ENCODE results near the gene ANO9.
"Not testable (repeated sequence)": the region's sequence is repeated elsewhere in the genome, so short reads cannot be mapped to it uniquely, and the experiment has no call there.

Gene ANO9

GRCh38 chr11:434999-435740 lies 6.6 kb downstream of the ANO9 start:
- not testable (repeated sequence) for H3K9me3 Mint-ChIP-seq, H3K27ac Mint-ChIP-seq

DNA sequence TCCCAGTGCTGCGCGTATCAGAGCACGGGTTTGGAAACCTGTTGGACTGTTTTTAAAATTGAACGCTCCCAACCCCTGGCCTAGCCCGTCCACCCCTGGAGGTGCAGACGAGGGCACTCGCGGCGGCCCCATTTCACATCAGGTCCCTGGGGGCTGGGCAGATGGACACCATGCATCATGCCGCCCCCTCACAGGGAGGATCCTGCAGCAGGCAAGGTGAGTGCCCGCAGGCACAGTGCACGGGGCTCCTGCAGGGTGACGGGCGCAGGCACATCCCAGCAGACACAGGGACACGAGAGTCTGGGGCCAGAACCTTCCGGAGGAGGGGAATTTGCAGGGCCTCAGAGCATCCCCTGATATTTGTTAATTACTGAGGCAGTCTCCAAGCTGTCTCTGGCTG lies 7.3 kb downstream of the ANO9 start:
- Mint-ChIP-seq H3K4me1 (peaks cover 16% of the 10 kb centered on the region), H3K27ac (no peak overlapping the region), H3K27me3 (no peaks in the 10 kb centered on the region), H3K4me3 (no peak overlapping the region), H3K9me3 (no peaks in the 10 kb centered on the region), H3K36me3 (no peaks in the 10 kb centered on the region)

More at GRCh38 chr11:434999-435740, 6.6 kb downstream of the ANO9 start:
- not testable (repeated sequence) for H3K36me3 Mint-ChIP-seq, H3K4me3 Mint-ChIP-seq, H3K27me3 Mint-ChIP-seq
- H3K4me1 Mint-ChIP-seq = peaks cover 23% of the 10 kb centered on the region

DNA sequence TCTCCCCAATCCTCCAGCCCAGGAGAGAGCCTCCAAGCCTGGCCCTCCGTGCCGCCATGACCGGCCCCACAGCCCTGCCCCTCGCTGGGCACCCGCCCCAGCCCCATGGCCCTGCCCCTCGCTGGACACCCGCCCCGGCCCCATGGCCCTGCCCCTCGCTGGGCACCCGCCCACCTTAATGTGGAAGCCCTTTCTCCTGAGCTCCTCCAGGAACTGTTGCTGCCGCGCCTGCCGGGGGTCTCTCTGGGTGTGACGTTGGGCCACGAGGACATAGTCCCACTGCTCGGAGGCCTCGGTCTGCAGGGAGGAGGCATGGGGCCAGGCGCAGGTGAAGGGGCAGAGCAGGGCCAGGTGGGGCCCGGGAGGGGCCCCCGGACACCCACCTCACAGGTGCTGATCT lies 8.2 kb downstream of the ANO9 start:
- Mint-ChIP-seq H3K27ac (no peak overlapping the region), H3K4me3 (no peak overlapping the region), H3K4me1 (peaks cover 10% of the 10 kb centered on the region)

DNA sequence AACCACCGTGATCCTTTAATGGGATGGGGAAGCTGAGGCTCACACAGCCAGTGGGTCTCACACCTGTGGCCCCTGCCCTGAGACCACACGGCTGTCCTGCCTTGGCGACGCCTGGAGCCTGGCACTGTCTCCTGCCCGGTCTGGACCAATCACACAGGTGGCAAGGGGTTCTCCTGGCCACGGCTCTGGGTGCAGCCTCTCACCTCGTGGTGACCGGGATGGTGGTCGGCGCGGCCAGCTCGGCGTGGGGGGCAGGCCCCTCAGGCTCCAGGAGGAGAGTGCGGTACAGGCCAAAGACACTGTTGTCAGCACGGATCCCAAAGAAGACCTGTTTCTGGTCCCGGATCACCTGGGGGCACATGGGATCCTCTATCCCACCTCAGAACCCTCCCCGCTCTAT lies 8.7 kb downstream of the ANO9 start:
- no peaks in the 10 kb centered on the region for H3K27me3 Mint-ChIP-seq
- H3K27ac Mint-ChIP-seq = no peak overlapping the region
- no peak overlapping the region for H3K4me3 Mint-ChIP-seq
- H3K4me1 Mint-ChIP-seq = peaks cover 8% of the 10 kb centered on the region
- no peaks in the 10 kb centered on the region for H3K9me3 Mint-ChIP-seq
- no peaks in the 10 kb centered on the region for H3K36me3 Mint-ChIP-seq

More for the DNA sequence above, 8.2 kb downstream of the ANO9 start:
- Mint-ChIP-seq H3K27me3 (no peaks in the 10 kb centered on the region), H3K36me3 (no peaks in the 10 kb centered on the region), H3K9me3 (no peaks in the 10 kb centered on the region)

- Mint-ChIP-seq H3K4me3 (no peak overlapping the region), H3K27me3 (no peaks in the 10 kb centered on the region), H3K4me1 (peaks cover 8% of the 10 kb centered on the region), H3K27ac (no peak overlapping the region), H3K9me3 (no peaks in the 10 kb centered on the region), H3K36me3 (no peaks in the 10 kb centered on the region)
Measured at GRCh38 chr11:432501-433100, 9.2 kb downstream of the ANO9 start.

- no peaks in the 10 kb centered on the region for H3K9me3 Mint-ChIP-seq
- H3K27ac Mint-ChIP-seq = no peak overlapping the region
- H3K4me1 Mint-ChIP-seq = peaks cover 3% of the 10 kb centered on the region
- no peaks in the 10 kb centered on the region for H3K36me3 Mint-ChIP-seq
- H3K4me3 Mint-ChIP-seq = no peak overlapping the region
- H3K27me3 Mint-ChIP-seq = no peaks in the 10 kb centered on the region
Measured at GRCh38 chr11:431921-432320, 9.9 kb downstream of the ANO9 start.

DNA sequence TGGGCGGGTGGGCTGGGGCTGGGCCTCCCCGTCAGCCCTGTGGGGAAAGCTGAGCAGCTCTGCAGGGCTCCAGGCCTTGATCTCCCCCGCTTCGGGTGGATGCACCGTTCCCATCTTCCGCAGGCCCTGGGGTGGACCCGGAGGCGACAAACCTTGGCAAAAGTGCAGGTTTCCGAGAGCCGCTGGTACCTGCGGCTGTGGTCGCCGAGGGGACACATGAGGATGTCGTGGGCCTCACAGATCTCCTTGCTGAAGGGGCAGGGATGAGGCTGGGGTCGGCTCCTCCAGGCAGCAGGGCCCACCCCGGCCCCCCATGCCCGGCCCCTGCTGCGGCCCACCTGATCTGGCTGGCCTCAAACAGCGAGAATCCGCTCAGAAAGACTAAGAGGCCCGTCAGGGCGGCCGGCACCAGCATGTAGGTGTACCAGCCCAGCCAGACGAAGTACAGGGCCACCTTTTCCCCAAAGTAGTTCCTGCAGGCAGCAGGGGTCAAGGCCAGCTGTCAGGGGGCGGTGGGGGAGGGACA lies 11.8 kb downstream of the ANO9 start:
- Mint-ChIP-seq H3K4me3 (no peak overlapping the region), H3K27me3 (no peaks in the 10 kb centered on the region), H3K36me3 (peaks cover 4% of the 10 kb centered on the region), H3K9me3 (no peaks in the 10 kb centered on the region), H3K4me1 (no peaks in the 10 kb centered on the region), H3K27ac (no peak overlapping the region)

GRCh38 chr11:429391-429790 lies 12.4 kb downstream of the ANO9 start:
- Mint-ChIP-seq H3K27ac (no peak overlapping the region), H3K36me3 (peaks cover 4% of the 10 kb centered on the region), H3K4me1 (no peaks in the 10 kb centered on the region), H3K9me3 (no peaks in the 10 kb centered on the region), H3K4me3 (no peak overlapping the region), H3K27me3 (no peaks in the 10 kb centered on the region)

DNA sequence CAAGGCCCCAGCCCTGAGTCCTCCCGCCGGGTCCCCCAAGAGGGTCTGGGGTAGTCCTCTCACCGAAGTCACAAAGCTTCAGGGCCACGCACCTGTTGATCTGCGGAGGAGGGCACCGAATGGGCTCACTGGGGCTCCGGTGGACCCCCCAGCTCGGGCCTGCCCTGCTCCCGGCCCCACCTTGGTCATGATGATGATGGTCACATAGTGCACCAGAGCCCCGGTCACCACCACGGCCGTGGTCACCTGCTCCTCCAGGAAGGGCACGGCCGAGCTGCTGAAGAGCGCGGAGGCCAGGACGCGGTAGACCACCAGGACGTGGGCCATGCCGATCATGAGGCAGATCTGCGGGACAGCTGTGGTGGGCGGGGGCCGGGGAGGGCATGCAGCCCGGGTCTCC lies 13.5 kb downstream of the ANO9 start:
- no peak overlapping the region for H3K4me3 Mint-ChIP-seq

DNA sequence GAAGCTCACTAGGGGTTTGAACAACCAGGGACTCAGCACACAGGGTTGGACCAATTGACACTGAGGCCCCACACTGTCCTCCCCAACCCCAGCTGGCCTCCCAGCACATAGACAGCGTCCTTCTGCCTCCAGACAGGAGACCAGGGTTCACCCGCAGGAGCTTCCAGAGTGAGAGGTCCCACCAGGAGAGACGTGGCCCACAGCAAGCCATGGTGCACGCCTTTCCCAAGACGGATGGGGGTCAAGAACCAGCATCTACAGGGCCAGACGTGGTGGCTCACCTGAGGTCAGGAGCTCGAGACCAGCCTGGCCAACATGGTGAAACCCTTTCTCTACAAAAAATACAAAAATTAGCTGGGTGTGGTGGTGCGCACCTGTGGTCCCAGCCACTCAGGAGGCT lies 15.0 kb downstream of the ANO9 start:
- H3K27me3 Mint-ChIP-seq = no peaks in the 10 kb centered on the region
- no peak overlapping the region for H3K4me3 Mint-ChIP-seq

More for the DNA sequence above, 13.5 kb downstream of the ANO9 start:
- Mint-ChIP-seq H3K9me3 (no peaks in the 10 kb centered on the region), H3K36me3 (peaks cover 4% of the 10 kb centered on the region), H3K4me1 (no peaks in the 10 kb centered on the region), H3K27me3 (no peaks in the 10 kb centered on the region), H3K27ac (no peak overlapping the region)

DNA sequence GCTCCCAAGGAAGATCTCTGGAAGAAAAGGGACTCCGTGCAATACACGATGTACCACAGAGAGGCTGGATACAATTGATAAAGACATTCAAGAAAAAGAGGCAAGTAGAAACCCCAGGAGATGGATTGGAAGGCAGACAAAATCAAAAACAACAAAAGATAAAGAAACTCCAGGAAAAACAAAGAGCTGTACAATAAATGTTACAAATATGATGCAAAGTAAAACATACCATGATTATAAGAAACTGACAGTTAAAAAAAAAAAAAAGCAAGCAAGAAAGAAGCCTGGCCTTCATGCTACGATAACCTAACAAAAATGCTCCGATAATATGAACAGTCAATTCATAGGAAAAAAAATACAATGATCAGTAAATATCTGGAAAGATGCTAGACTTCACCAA lies 16.5 kb downstream of the ANO9 start:
- H3K9me3 Mint-ChIP-seq = no peaks in the 10 kb centered on the region
- no peaks in the 10 kb centered on the region for H3K27me3 Mint-ChIP-seq
- H3K4me3 Mint-ChIP-seq = no peak overlapping the region
- no peaks in the 10 kb centered on the region for H3K4me1 Mint-ChIP-seq
- H3K36me3 Mint-ChIP-seq = peaks cover 6% of the 10 kb centered on the region
- no peak overlapping the region for H3K27ac Mint-ChIP-seq

More for the DNA sequence above, 15.0 kb downstream of the ANO9 start:
- Mint-ChIP-seq H3K9me3 (no peaks in the 10 kb centered on the region), H3K36me3 (peaks cover 6% of the 10 kb centered on the region), H3K4me1 (no peaks in the 10 kb centered on the region), H3K27ac (no peak overlapping the region)

DNA sequence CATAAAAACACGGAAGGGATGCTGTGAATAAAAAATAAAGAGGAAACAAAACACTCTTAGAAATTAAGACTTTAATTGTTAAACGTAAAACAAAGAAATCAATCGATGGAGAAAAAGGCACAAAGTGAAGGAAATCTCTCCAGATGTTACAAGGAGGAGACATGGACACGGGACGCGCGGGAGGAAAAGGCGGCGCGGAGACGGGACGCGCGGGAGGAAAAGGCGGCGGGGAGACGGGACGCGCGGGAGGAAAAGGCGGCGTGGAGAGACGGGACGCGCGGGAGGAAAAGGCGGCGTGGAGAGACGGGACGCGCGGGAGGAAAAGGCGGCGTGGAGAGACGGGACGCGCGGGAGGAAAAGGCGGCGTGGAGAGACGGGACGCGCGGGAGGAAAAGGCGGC lies 17.0 kb downstream of the ANO9 start:
- H3K27me3 Mint-ChIP-seq, H3K4me3 Mint-ChIP-seq, H3K9me3 Mint-ChIP-seq, H3K27ac Mint-ChIP-seq, H3K4me1 Mint-ChIP-seq, H3K36me3 Mint-ChIP-seq: not testable (repeated sequence)

- no peak overlapping the region for H3K27ac Mint-ChIP-seq
- H3K4me3 Mint-ChIP-seq = no peak overlapping the region
- no peaks in the 10 kb centered on the region for H3K27me3 Mint-ChIP-seq
- H3K36me3 Mint-ChIP-seq = peaks cover 6% of the 10 kb centered on the region
- no peaks in the 10 kb centered on the region for H3K9me3 Mint-ChIP-seq
- H3K4me1 Mint-ChIP-seq = no peaks in the 10 kb centered on the region
Measured at GRCh38 chr11:424232-424631, 17.6 kb downstream of the ANO9 start.

DNA sequence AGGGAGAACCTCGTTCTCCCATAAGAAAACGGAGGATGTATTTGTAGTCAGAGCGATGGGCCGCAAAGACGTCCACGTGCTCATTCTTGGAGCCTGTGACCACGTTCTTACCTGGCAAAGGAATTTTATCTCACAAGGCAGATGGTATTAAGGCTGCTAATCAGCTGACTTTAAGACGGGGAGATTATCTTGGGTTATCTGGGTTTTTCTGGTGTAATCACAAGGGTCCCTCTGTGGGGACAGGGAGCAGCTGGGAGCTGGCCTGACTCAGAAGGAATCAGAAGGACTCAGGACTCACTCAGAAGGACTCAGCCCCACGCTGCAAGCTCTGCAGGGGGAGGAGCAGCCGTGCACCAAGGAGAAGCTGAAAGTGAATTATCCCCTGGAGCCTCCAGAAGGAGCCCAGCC lies 19.6 kb downstream of the ANO9 start:
- Mint-ChIP-seq H3K27ac (no peak overlapping the region), H3K4me3 (no peak overlapping the region), H3K9me3 (no peaks in the 10 kb centered on the region), H3K27me3 (no peaks in the 10 kb centered on the region), H3K4me1 (peaks cover 4% of the 10 kb centered on the region), H3K36me3 (peaks cover 6% of the 10 kb centered on the region)

DNA sequence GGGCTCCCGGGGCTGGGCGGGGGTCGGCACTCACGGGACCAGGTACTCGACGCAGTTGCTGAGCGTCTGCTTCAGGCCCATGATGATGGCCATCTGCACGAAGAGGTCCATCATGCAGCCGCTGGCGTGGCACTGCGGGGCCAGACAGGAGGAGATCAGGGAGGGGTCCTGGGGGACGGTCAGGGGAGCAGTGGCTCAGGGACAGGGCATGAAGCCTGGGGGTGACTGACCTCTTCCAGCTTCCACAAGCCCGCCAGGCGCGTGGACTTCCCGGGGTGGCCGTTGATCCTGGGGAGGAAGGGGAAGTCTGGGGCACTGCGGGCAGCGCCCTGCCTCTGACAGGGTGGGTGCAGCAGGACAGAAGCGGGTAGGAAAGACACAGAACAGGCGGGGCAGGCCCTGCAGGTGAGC lies 20.9 kb downstream of the ANO9 start:
- peaks cover 9% of the 10 kb centered on the region for H3K4me1 Mint-ChIP-seq
- peaks cover 6% of the 10 kb centered on the region for H3K36me3 Mint-ChIP-seq
- no peaks in the 10 kb centered on the region for H3K9me3 Mint-ChIP-seq

GRCh38 chr11:420054-420910 lies 21.5 kb downstream of the ANO9 start:
- no peaks in the 10 kb centered on the region for H3K27me3 Mint-ChIP-seq
- H3K9me3 Mint-ChIP-seq = no peaks in the 10 kb centered on the region
- H3K36me3 Mint-ChIP-seq = peaks cover 4% of the 10 kb centered on the region
- H3K27ac Mint-ChIP-seq = no peak overlapping the region
- H3K4me1 Mint-ChIP-seq = peaks cover 15% of the 10 kb centered on the region
- no peak overlapping the region for H3K4me3 Mint-ChIP-seq

More for the DNA sequence above, 20.9 kb downstream of the ANO9 start:
- no peak overlapping the region for H3K27ac Mint-ChIP-seq
- no peaks in the 10 kb centered on the region for H3K27me3 Mint-ChIP-seq
- H3K4me3 Mint-ChIP-seq = no peak overlapping the region

Measured in activated naive CD4-positive, alpha-beta T cell treated with anti-CD3 and anti-CD28 coated beads, Interleukin-2, amount 50 U/mL, for 24 hours (primary cell).